ENCODE measurements around the gene CFAP52. TPM values are rescaled to one million over a fixed set of nuclear protein-coding genes. Genes with fewer than 3 reads are reported as not detected.

The CFAP52 gene
- polyA plus RNA-seq, 1 experiment = not detected

DNA sequence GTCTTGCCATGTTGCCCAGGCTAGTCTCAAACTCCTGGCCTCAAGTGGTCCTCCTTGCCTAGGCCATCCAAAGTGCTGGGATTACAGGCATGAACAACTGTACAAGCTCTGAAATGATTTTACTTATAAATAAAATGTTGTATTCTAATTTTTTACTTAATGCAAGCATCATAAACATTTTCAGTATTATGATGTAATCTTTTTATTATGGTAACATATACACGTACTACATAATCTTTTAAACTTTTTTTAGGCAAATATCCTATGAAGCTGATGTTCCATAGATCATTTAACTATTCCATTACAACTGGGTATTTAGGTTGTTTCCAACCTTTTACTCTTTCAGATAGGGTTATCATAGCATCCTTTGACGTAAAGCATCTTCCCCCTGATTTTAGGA, 35.1 kb downstream of the CFAP52 start:
- ChIA-PET CTCF (no interaction called here), POLR2A (no interaction called here)
- no peaks in the 10 kb centered on the region for H3K27me3 ChIP-seq (ENCODE audit: control insufficient read depth, insufficient read depth, low read length)
- no peak for DNase-seq (ENCODE audit: low read depth)
- no peaks in the 10 kb centered on the region for H3K36me3 ChIP-seq (ENCODE audit: control insufficient read depth, insufficient read depth, low read length)
- TF ChIP-seq, protein P1, sequence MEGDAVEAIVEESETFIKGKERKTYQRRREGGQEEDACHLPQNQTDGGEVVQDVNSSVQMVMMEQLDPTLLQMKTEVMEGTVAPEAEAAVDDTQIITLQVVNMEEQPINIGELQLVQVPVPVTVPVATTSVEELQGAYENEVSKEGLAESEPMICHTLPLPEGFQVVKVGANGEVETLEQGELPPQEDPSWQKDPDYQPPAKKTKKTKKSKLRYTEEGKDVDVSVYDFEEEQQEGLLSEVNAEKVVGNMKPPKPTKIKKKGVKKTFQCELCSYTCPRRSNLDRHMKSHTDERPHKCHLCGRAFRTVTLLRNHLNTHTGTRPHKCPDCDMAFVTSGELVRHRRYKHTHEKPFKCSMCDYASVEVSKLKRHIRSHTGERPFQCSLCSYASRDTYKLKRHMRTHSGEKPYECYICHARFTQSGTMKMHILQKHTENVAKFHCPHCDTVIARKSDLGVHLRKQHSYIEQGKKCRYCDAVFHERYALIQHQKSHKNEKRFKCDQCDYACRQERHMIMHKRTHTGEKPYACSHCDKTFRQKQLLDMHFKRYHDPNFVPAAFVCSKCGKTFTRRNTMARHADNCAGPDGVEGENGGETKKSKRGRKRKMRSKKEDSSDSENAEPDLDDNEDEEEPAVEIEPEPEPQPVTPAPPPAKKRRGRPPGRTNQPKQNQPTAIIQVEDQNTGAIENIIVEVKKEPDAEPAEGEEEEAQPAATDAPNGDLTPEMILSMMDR (IDR thresholded peaks at IDR 0.05; ENCODE audit: insufficient read depth, low read depth, low read length) = no peak
- H3K4me3 ChIP-seq (ENCODE audit: low read depth, low read length) = no peak overlapping the region

DNA sequence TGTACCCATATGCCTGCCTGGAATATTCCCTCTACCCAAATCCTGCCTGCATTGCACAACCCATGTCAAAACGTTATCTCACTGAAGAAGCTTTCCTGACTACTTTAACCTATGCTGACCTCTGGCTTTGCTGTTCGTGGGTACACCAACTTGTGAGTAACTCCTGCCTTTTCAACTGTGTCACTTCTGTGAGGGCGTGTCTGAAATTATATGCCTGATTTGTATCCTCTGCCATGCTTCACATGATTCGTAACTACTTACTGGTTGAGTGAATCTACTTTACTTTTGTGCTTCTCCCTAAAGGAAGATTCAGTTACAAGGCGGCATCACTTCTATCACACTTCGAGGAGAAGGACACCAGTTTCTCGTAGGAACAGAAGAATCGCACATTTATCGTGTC, 35.6 kb downstream of the CFAP52 start:
- Histone ChIP-seq H3K27me3 (ENCODE audit: control insufficient read depth, insufficient read depth, low read length) (no peaks in the 10 kb centered on the region), H3K4me3 (ENCODE audit: low read depth, low read length) (no peak overlapping the region), H3K36me3 (ENCODE audit: control insufficient read depth, insufficient read depth, low read length) (no peaks in the 10 kb centered on the region)
- TF ChIP-seq, protein P1 (IDR thresholded peaks at IDR 0.05; ENCODE audit: insufficient read depth, low read depth, low read length) = no peak
- DNase-seq (ENCODE audit: low read depth) = no peak
- ChIA-PET CTCF (no interaction called here), POLR2A (no interaction called here)

DNA sequence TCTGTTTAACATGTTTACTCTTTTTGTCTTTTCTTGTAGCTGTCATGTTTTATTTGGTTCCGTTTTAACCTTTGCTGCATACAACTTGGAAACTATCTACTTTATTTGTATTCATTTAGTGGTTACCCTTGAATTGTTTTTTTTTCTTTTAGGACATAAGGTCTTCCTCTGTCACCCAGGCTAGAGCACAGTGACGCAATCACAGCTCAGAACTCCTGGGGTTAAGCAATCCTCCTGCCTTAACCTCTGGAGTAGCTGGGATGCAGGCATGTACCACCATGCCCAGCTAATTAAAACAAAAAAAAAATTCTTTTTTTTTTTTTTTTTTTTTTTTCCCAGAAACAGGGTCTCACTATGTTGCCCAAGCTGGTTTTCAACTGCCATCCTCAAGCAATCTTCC, 39.0 kb downstream of the CFAP52 start:
- ChIA-PET POLR2A (no interaction called here), CTCF (interaction anchor here (1.1 kb wide), 1 partner anchor 38 kb away, joined by 5 read pairs; no protein-coding TSS in a partner anchor)
- TF ChIP-seq, protein P1 (IDR thresholded peaks at IDR 0.05; ENCODE audit: insufficient read depth, low read depth, low read length) = no peak
- H3K27me3 ChIP-seq (ENCODE audit: control insufficient read depth, insufficient read depth, low read length) = no peaks in the 10 kb centered on the region
- H3K4me3 ChIP-seq (ENCODE audit: low read depth, low read length) = no peak overlapping the region
- no peak for DNase-seq (ENCODE audit: low read depth)
- H3K36me3 ChIP-seq (ENCODE audit: control insufficient read depth, insufficient read depth, low read length) = no peaks in the 10 kb centered on the region

DNA sequence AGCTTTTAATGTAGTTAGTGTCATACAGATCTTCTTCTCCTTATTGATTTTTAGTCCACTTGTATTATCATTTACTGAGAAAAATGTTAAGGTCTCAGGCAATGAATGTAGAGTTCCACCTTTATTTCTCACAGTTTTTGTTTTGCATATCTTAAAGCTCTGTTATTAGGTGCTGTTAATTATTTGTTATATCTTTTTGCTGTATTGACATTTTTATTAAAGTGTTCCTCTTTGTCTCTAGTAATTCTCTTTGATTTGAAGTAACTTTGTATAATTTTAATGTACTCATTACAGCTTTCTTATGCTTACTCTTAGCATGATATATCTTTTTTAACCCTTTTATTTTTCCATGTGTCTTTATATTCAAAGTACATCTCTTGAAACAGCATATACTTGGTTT, 46.5 kb downstream of the CFAP52 start:
- no peaks in the 10 kb centered on the region for H3K27me3 ChIP-seq (ENCODE audit: control insufficient read depth, insufficient read depth, low read length)
- TF ChIP-seq, protein P1 (IDR thresholded peaks at IDR 0.05; ENCODE audit: insufficient read depth, low read depth, low read length) = no peak
- no peaks in the 10 kb centered on the region for H3K36me3 ChIP-seq (ENCODE audit: control insufficient read depth, insufficient read depth, low read length)
- no peak for DNase-seq (ENCODE audit: low read depth)
- ChIA-PET CTCF (interaction anchor here (1.3 kb wide), 1 partner anchor 15 kb away, joined by 3 read pairs; no protein-coding TSS in a partner anchor), POLR2A (no interaction called here)
- no peak overlapping the region for H3K4me3 ChIP-seq (ENCODE audit: low read depth, low read length)

DNA sequence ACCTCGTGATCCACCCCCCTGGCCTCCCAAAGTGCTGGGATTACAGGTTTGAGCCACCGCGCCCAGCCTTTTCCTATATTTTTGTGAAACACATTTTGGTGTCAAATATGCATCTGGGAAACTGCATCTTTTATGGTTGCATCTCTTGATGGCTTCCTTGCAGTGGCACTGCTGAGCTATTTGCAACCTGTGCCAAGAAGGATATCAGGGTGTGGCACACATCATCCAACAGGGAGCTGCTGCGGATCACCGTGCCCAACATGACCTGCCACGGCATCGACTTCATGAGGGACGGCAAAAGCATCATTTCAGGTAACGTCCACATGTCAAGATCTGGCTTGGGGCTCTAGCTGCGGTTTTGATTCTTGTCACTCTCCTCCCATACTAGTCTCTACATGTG, 52.1 kb downstream of the CFAP52 start:
- ChIA-PET CTCF (no interaction called here), POLR2A (no interaction called here)
- Histone ChIP-seq H3K36me3 (ENCODE audit: control insufficient read depth, insufficient read depth, low read length) (no peaks in the 10 kb centered on the region), H3K4me3 (ENCODE audit: low read depth, low read length) (no peak overlapping the region), H3K27me3 (ENCODE audit: control insufficient read depth, insufficient read depth, low read length) (no peaks in the 10 kb centered on the region)
- TF ChIP-seq, protein P1 (IDR thresholded peaks at IDR 0.05; ENCODE audit: insufficient read depth, low read depth, low read length) = no peak
- no peak for DNase-seq (ENCODE audit: low read depth)
